Measurements from ENCODE around the gene DGKD. TPM values are rescaled to one million over a fixed set of nuclear protein-coding genes. Genes with fewer than 3 reads are reported as not detected.
A peak's percentile ranks its signal among the peaks of the same experiment; 100 is the strongest.
"Not testable (repeated sequence)": the region's sequence is repeated elsewhere in the genome, so short reads cannot be mapped to it uniquely, and the experiment has no call there.

DGKD gene
- total RNA-seq, 2 donors from 2014 or later: 148 to 170 TPM

- Mint-ChIP-seq H3K36me3 (ENCODE audit: low read depth) (peaks cover 5% of the 10 kb centered on the region), H3K27me3 (no peaks in the 10 kb centered on the region), H3K27ac (peak overlapping the region; percentile 82), H3K4me1 (peaks cover 40% of the 10 kb centered on the region), H3K4me3 (no peak overlapping the region)
- DNase-seq (no peak), ATAC-seq (no peak)
- H3K9me3 ChIP-seq (ENCODE audit: control insufficient read depth, low read length, poor library complexity, severe bottlenecking): no peaks in the 10 kb centered on the region
Measured at GRCh38 chr2:233386382-233387041, 32.2 kb downstream of the DGKD start.

- Mint-ChIP-seq H3K4me3 (no peak overlapping the region), H3K27ac (peak overlapping the region; percentile 16), H3K27me3 (no peaks in the 10 kb centered on the region), H3K36me3 (ENCODE audit: low read depth) (peaks cover 5% of the 10 kb centered on the region), H3K4me1 (peaks cover 39% of the 10 kb centered on the region)
- ATAC-seq (no peak), DNase-seq (no peak)
- no peaks in the 10 kb centered on the region for H3K9me3 ChIP-seq (ENCODE audit: control insufficient read depth, low read length, poor library complexity, severe bottlenecking)
Measured at GRCh38 chr2:233387225-233387624, 32.9 kb downstream of the DGKD start.

GRCh38 chr2:233387667-233388528 lies 33.6 kb downstream of the DGKD start:
- H3K4me1 Mint-ChIP-seq: peaks cover 32% of the 10 kb centered on the region
- ATAC-seq: no peak
- no peaks in the 10 kb centered on the region for H3K9me3 ChIP-seq (ENCODE audit: control insufficient read depth, low read length, poor library complexity, severe bottlenecking)
- H3K27ac Mint-ChIP-seq: peak overlapping the region; percentile 16
- H3K36me3 Mint-ChIP-seq (ENCODE audit: low read depth): peaks cover 5% of the 10 kb centered on the region
- no peak overlapping the region for H3K4me3 Mint-ChIP-seq
- H3K27me3 Mint-ChIP-seq: no peaks in the 10 kb centered on the region
- DNase-seq: no peak

- no peak for DNase-seq
- peaks cover 24% of the 10 kb centered on the region for H3K4me1 Mint-ChIP-seq
- H3K27me3 Mint-ChIP-seq: no peaks in the 10 kb centered on the region
- peak overlapping the region; percentile 2 for H3K27ac Mint-ChIP-seq
- H3K4me3 Mint-ChIP-seq: no peak overlapping the region
- no peaks in the 10 kb centered on the region for H3K36me3 Mint-ChIP-seq (ENCODE audit: low read depth)
- H3K9me3 ChIP-seq (ENCODE audit: control insufficient read depth, low read length, poor library complexity, severe bottlenecking): no peaks in the 10 kb centered on the region
- no peak for ATAC-seq
Measured at GRCh38 chr2:233389601-233390125, 35.4 kb downstream of the DGKD start.

- Mint-ChIP-seq H3K27me3 (no peaks in the 10 kb centered on the region), H3K36me3 (ENCODE audit: low read depth) (peaks cover 6% of the 10 kb centered on the region), H3K4me1 (peaks cover 28% of the 10 kb centered on the region), H3K4me3 (no peak overlapping the region), H3K27ac (peak overlapping the region; percentile 83)
- DNase-seq (no peak), ATAC-seq (no peak)
- no peaks in the 10 kb centered on the region for H3K9me3 ChIP-seq (ENCODE audit: control insufficient read depth, low read length, poor library complexity, severe bottlenecking)
Measured at GRCh38 chr2:233395687-233396086, 41.4 kb downstream of the DGKD start.

- not testable (repeated sequence) for H3K36me3 Mint-ChIP-seq (ENCODE audit: low read depth); H3K4me3 Mint-ChIP-seq; ATAC-seq; DNase-seq; H3K9me3 ChIP-seq (ENCODE audit: control insufficient read depth, low read length, poor library complexity, severe bottlenecking); H3K27me3 Mint-ChIP-seq
- peak overlapping the region; percentile 83 for H3K27ac Mint-ChIP-seq
- H3K4me1 Mint-ChIP-seq: peaks cover 32% of the 10 kb centered on the region
Measured at GRCh38 chr2:233396726-233397665, 42.7 kb downstream of the DGKD start.

DNA sequence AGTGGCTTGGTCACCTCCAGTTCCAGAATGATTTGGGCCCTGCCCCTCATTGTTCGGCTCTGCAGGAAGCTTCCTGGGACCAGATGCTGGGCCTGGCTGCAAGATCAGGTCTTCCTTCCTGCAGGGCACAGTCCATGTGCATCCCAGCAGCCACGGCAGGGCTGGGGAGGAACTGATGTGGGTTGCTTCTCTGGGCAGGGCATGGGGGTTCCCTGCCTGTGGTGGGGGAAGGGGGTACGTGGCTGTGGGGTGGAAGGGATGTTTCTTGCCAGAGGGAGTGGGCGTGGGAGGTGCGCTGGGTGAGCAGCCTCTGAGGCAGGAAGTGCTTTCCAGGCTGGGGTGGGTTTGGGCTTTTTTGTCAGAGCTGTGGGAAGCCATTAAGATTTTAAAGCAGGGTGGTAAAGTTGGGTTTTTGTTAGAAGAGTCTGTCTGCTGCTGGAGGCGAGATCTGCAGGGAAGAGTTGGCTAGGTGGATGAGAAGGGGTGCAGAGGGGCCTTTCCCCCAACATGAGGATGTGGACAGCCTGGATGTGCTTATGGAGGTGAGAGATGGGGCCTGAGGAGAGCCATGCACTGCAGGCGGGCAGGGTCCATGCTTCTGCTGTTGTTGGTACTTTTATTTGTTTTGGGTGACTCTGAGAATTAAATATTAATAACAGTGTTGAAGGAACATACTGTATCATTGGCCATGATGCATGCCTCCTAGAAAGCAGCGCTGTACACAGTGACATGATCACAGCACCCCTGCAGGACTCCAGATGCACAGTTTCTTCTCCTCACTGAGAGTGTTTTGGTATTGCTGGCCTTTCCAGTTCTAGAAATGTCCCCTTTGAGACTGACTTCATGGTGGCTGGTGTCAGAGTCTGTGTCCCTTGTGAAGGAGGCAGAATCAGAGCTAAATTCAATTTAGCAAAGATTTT lies 45.3 kb downstream of the DGKD start:
- H3K4me3 Mint-ChIP-seq: peak overlapping the region; percentile 73
- DNase-seq (peak in 1 of 3 donors; percentile 17), ATAC-seq (peak; percentile 70)
- H3K27ac Mint-ChIP-seq: peak overlapping the region; percentile 90
- peaks cover 40% of the 10 kb centered on the region for H3K4me1 Mint-ChIP-seq
- no peaks in the 10 kb centered on the region for H3K27me3 Mint-ChIP-seq
- no peaks in the 10 kb centered on the region for H3K9me3 ChIP-seq (ENCODE audit: control insufficient read depth, low read length, poor library complexity, severe bottlenecking)
- peaks cover 6% of the 10 kb centered on the region for H3K36me3 Mint-ChIP-seq (ENCODE audit: low read depth)

DNA sequence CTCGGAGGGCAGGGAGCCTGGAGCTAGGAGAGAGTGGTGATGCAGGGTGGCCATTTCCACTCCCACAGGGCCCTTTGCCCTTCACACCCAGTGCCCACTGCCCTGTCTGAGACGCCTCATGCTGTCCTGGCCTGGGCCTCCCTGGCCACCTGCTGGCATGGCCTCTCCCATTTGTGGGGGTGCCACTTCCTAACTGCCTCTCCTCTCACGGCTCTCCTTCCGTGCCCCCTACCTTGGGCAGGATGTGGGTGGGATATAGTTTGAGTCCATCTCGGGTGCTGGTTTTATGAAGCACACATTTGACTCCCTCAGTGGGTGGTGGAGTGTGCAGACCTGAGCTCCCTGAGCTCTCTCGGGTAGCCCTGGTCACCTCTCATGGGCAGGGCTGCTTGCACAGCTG lies 46.0 kb downstream of the DGKD start:
- ATAC-seq (no peak), DNase-seq (no peak)
- no peaks in the 10 kb centered on the region for H3K9me3 ChIP-seq (ENCODE audit: control insufficient read depth, low read length, poor library complexity, severe bottlenecking)
- H3K27ac Mint-ChIP-seq: peak overlapping the region; percentile 90
- H3K4me3 Mint-ChIP-seq: no peak overlapping the region
- H3K4me1 Mint-ChIP-seq: peaks cover 41% of the 10 kb centered on the region
- no peaks in the 10 kb centered on the region for H3K27me3 Mint-ChIP-seq
- H3K36me3 Mint-ChIP-seq (ENCODE audit: low read depth): peaks cover 6% of the 10 kb centered on the region

- H3K9me3 ChIP-seq (ENCODE audit: control insufficient read depth, low read length, poor library complexity, severe bottlenecking): no peaks in the 10 kb centered on the region
- Mint-ChIP-seq H3K27me3 (no peaks in the 10 kb centered on the region), H3K36me3 (ENCODE audit: low read depth) (peaks cover 6% of the 10 kb centered on the region), H3K4me3 (no peak overlapping the region), H3K4me1 (peaks cover 41% of the 10 kb centered on the region), H3K27ac (peak overlapping the region; percentile 90)
- no peak for ATAC-seq
- DNase-seq: no peak
Measured at GRCh38 chr2:233400961-233401360, 46.7 kb downstream of the DGKD start.

DNA sequence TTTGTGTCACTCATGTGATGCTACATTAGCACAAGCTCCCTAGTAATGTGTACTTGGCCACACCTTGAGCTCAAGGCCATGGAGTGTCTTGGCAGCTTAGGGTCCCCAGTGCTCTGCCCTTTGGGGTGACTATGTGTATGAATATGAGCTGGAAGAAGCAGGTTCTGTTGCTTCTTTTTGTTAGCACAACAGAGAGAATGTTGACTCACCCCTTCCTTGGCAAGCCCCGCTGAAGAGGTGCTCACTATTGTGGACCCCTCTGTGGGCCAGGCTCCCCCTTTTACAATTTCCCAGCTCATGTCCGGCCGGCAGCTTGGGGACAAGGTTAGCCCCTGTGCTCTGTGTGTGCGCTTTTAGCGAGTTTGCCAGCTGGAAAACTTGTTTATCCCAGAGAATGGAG lies 48.1 kb downstream of the DGKD start:
- ATAC-seq (no peak), DNase-seq (no peak)
- Mint-ChIP-seq H3K27me3 (no peaks in the 10 kb centered on the region), H3K4me1 (peaks cover 42% of the 10 kb centered on the region), H3K36me3 (ENCODE audit: low read depth) (peaks cover 2% of the 10 kb centered on the region), H3K4me3 (no peak overlapping the region), H3K27ac (no peak overlapping the region)
- no peaks in the 10 kb centered on the region for H3K9me3 ChIP-seq (ENCODE audit: control insufficient read depth, low read length, poor library complexity, severe bottlenecking)

- Mint-ChIP-seq H3K4me1 (peaks cover 39% of the 10 kb centered on the region), H3K36me3 (ENCODE audit: low read depth) (peaks cover 2% of the 10 kb centered on the region), H3K4me3 (no peak overlapping the region), H3K27me3 (no peaks in the 10 kb centered on the region), H3K27ac (no peak overlapping the region)
- DNase-seq: no peak
- H3K9me3 ChIP-seq (ENCODE audit: control insufficient read depth, low read length, poor library complexity, severe bottlenecking): no peaks in the 10 kb centered on the region
- ATAC-seq: no peak
Measured at GRCh38 chr2:233402789-233403188, 48.5 kb downstream of the DGKD start.

DNA sequence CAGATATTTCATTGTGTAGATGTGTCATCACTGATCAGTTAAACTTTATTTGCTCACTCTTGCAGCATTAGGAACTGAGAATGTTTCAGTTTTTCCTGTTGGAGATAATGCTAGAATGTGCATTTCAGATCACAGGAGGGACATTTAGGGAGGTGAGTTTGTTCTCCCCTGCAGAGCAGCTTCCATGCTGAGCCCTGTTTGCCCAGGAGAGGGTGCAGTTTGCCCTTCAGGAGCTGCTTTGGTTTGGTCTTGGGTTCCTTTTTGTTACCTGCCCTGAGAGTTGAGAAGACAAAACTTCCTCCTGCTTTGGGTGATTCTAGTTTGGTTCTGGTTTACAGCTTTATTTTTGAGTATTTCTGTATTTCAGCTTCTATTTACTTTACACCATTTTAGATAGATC lies 49.9 kb downstream of the DGKD start:
- no peaks in the 10 kb centered on the region for H3K9me3 ChIP-seq (ENCODE audit: control insufficient read depth, low read length, poor library complexity, severe bottlenecking)
- Mint-ChIP-seq H3K4me3 (no peak overlapping the region), H3K36me3 (ENCODE audit: low read depth) (peaks cover 2% of the 10 kb centered on the region), H3K4me1 (peaks cover 46% of the 10 kb centered on the region), H3K27me3 (no peaks in the 10 kb centered on the region), H3K27ac (peak overlapping the region; percentile 96)
- DNase-seq (peak; percentile 34 to 61 (median 47)), ATAC-seq (peak; percentile 84)

All from T-helper 17 cell (primary cell).